ENCODE measurements around the gene TGFBR3. TPM values are rescaled to one million over a fixed set of nuclear protein-coding genes. Genes with fewer than 3 reads are reported as not detected.

Gene TGFBR3
- total and polyA plus RNA-seq, 2 of the 8 experiments (the other 6 are each of a cell fraction or from before 2014, with no cell fraction given), result 2.0 to 6.1 TPM

DNA sequence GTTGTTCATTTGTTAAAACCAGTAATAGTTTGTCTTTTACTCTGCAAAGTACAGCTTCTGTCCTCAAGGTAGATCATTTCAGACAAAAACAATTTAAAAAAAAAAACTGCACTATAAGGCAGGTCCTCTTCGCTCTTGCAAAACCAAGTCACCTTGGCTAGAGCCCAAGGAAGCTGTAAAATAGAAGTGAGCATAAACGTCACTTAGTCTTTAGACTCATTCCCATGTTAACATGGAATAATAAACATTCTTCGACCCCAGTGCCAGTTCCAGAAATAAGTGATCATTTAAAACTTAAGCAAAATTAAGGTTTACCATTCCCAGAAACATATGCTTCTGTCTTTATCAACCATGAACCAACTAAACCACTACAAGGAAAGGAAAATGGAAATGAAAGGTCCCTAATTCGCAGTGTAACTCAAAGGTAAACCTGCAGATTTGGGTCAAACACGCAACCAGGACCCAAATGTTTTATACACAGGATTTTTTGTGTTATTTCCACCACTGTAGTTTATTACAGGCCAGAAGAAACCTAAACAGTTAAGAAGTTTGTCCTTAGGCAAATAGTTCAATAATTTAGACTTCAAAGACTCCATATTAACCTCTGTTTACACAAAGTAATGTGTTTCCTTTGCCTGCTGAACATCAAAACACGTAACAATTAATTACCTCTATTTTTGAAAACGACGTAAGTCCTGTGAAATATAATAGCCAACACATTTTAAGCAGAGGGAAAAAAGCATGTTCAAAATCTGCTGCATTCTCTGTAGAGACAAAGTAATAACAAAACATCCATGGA is 54.6 kb downstream of the TGFBR3 start:
- Histone ChIP-seq H4K5ac (ENCODE audit: insufficient read length, low read depth, low read length) (no peak overlapping the region), H3K4me3 (ENCODE audit: extremely low read depth in 1 of 4, insufficient read depth in 2 of 4, low read depth in 3 of 4, low read length in 4 of 4) (no peak overlapping the region), H2AFZ (ENCODE audit: low read length) (no peak overlapping the region), H2BK15ac (ENCODE audit: low read length) (no peak overlapping the region), H3K27ac (ENCODE audit: low read depth, low read length) (no peak overlapping the region), H2BK20ac (ENCODE audit: low read length) (no peak overlapping the region), H3K79me1 (ENCODE audit: low read depth, low read length) (no peaks in the 10 kb centered on the region), H3K23me2 (ENCODE audit: low read depth, low read length) (no peaks in the 10 kb centered on the region), H3K4ac (replicated peaks; ENCODE audit: insufficient read length, low read depth, low read length) (no peak overlapping the region), H4K20me1 (replicated peaks in 1 of 2; ENCODE audit: control insufficient read depth in 1 of 2, insufficient read depth in 2 of 2, low read length in 2 of 2) (no peaks in the 10 kb centered on the region), H3K9me3 (ENCODE audit: insufficient read depth in 2 of 2, low read depth in 1 of 2, low read length in 1 of 2) (no peaks in the 10 kb centered on the region), H3K36me3 (ENCODE audit: control insufficient read depth in 2 of 4, insufficient read depth in 4 of 4, low read length in 3 of 4) (no peaks in the 10 kb centered on the region; a peak in 2 of 8 replicates), H3K18ac (ENCODE audit: extremely low read depth, low read length) (no peak overlapping the region), H2AK5ac (ENCODE audit: low read depth, low read length) (no peak overlapping the region), H3K9ac (replicated peaks in 1 of 4; ENCODE audit: extremely low read depth in 1 of 4, low read depth in 3 of 4, low read length in 3 of 4) (no peak overlapping the region), H3K23ac (ENCODE audit: insufficient read length) (no peak overlapping the region), H3K27me3 (replicated peaks in 1 of 4; ENCODE audit: control insufficient read depth in 3 of 4, extremely low read depth in 1 of 4, insufficient read depth in 3 of 4, low read length in 3 of 4) (no peaks in the 10 kb centered on the region), H2BK5ac (ENCODE audit: low read depth, low read length) (no peak overlapping the region), H2BK120ac (replicated peaks; ENCODE audit: low read depth, low read length) (no peak overlapping the region), H3K14ac (ENCODE audit: insufficient read length) (no peak overlapping the region), H3K79me2 (ENCODE audit: control insufficient read depth in 1 of 2, insufficient read depth in 2 of 2, low read length in 2 of 2) (no peaks in the 10 kb centered on the region), H2BK12ac (ENCODE audit: low read depth, low read length) (no peak overlapping the region), H4K91ac (replicated peaks; ENCODE audit: insufficient read length, low read length) (no peak overlapping the region), H3K4me1 (replicated peaks in 1 of 4; ENCODE audit: control insufficient read depth in 3 of 4, insufficient read depth in 4 of 4, low read length in 3 of 4) (no peaks in the 10 kb centered on the region), H3K56ac (replicated peaks; ENCODE audit: insufficient read length, low read depth, low read length) (no peak overlapping the region), H3K4me2 (ENCODE audit: insufficient read depth in 1 of 2, low read depth in 2 of 2, low read length in 2 of 2) (no peak overlapping the region), H4K8ac (ENCODE audit: extremely low read depth, insufficient read depth, low read length) (no peak overlapping the region)
- 90% methylated on average over 8 of the region's 8 CpGs; no CpG with 5 or more reads in 1 of the 2 experiments for WGBS, 2 experiments (ENCODE audit: extremely low coverage in 1 of 2, insufficient coverage in 1 of 2, insufficient read length in 1 of 2, insufficient replicate concordance in 2 of 2, low coverage in 1 of 2, low lambda C conversion rate in 2 of 2, missing lambda C conversion rate in 1 of 2)
- FAIRE-seq (no peak), DNase-seq (ENCODE audit: low read depth in 1 of 2, low spot score in 2 of 2) (no peak)
- TF ChIP-seq KDM1A (IDR thresholded peaks at IDR 0.05; ENCODE audit: borderline replicate concordance, low read length) (no peak), TAF7 (optimal IDR thresholded peaks at IDR 0.05; ENCODE audit: borderline replicate concordance, low read depth, low read length) (no peak), BCL11A (IDR thresholded peaks at IDR 0.05; ENCODE audit: low read depth in 2 of 2, low read length in 2 of 2) (no peak), KDM4A (IDR thresholded peaks at IDR 0.05; ENCODE audit: low read depth, low read length, severe bottlenecking) (no peak)
- POLR2A ChIA-PET (ENCODE audit: partially characterized antibody), result no interaction called here
- CTCF ChIA-PET (ENCODE audit: partially characterized antibody), result interaction anchor here (0.6 to 1.2 kb wide), 3 partner anchors 17 to 547 kb away, joined by 3 read pairs; no protein-coding TSS in a partner anchor

Data from H1 (cell line).